Progenitor cell of endocrine pancreas (in vitro differentiated cells): Measurements from ENCODE around the gene LBHD2. TPM values are rescaled to one million over a fixed set of nuclear protein-coding genes. Genes with fewer than 3 reads are reported as not detected.
"Not testable (repeated sequence)": the region's sequence is repeated elsewhere in the genome, so short reads cannot be mapped to it uniquely, and the experiment has no call there.

ENCODE experiments used
- DNase-seq: peaks from one replicate; pipeline ENCODE4 v3.0.0; 2021; ENCODE audit warnings: low spot score; ENCODE audit not compliant: unreplicated experiment
- H3K27ac Mint-ChIP-seq: 2 replicates; pipeline ENCODE4 v1.8.0; 2021; ENCODE audit warnings: mild to moderate bottlenecking, moderate library complexity, mixed read lengths
- H3K27me3 Mint-ChIP-seq: 2 replicates; pipeline ENCODE4 v1.8.0; 2021; ENCODE audit warnings: mixed read lengths
- H3K36me3 Mint-ChIP-seq: 2 replicates; pipeline ENCODE4 v1.8.0; 2022; ENCODE audit warnings: mixed read lengths; ENCODE audit not compliant: insufficient read depth
- H3K4me1 Mint-ChIP-seq: 2 replicates; pipeline ENCODE4 v1.8.0; 2021; ENCODE audit warnings: low read depth, mixed read lengths
- H3K4me3 Mint-ChIP-seq: 2 replicates; pipeline ENCODE4 v1.8.0; 2021; ENCODE audit warnings: low read depth, mild to moderate bottlenecking, moderate library complexity, mixed read lengths
- H3K9me3 Mint-ChIP-seq: 2 replicates; pipeline ENCODE4 v1.8.0; 2021; ENCODE audit warnings: low read depth, mixed read lengths
- CTCF ChIP-seq: fragments of 200-600 bp; sonication (generic); IDR thresholded peaks from one replicate; pipeline ENCODE4 v1.5.0; 2021; ENCODE audit warnings: antibody characterized with exemption, mild to moderate bottlenecking; ENCODE audit not compliant: unreplicated experiment
- total RNA-seq: library from RNA; stranded (reverse); gene quantifications from 2 replicates; pipeline ENCODE4 v1.2.1, GENCODE V29; 2021

The LBHD2 gene
- total RNA-seq, 1 donor from 2014 or later, result not detected

DNA sequence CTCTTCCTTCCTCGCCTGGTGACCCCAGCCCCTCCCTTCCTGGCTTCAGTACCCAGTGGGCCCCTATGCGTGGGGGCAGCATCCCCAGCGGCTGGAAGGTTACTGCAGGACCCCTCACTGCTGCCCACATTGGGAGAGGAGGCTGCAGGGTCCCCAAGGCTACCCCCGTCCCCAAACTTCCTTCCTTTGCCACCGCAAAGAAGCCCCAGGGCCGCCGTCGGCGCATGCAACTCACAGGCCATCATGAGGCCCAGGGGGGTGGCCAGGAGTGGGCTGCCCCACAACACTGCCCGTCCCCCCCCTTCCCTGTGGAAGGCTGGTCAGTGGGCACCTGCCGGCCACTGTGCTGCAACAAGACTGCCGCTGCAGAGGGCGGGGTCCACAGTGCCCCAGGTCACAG is 29.8 kb downstream of the LBHD2 start:
- TF ChIP-seq CTCF, result no peak
- Mint-ChIP-seq H3K27me3 (peaks cover 4% of the 10 kb centered on the region), H3K9me3 (no peaks in the 10 kb centered on the region), H3K36me3 (no peaks in the 10 kb centered on the region), H3K4me1 (peaks cover 8% of the 10 kb centered on the region), H3K4me3 (no peak overlapping the region), H3K27ac (no peak overlapping the region)
- DNase-seq, result no peak

GRCh38 chr14:103115086-103115679 is 31.2 kb downstream of the LBHD2 start:
- H3K4me1 Mint-ChIP-seq, H3K4me3 Mint-ChIP-seq, H3K27me3 Mint-ChIP-seq, H3K27ac Mint-ChIP-seq, DNase-seq, H3K36me3 Mint-ChIP-seq, H3K9me3 Mint-ChIP-seq: not testable (repeated sequence)

GRCh38 chr14:103115845-103116572 is 32.0 kb downstream of the LBHD2 start:
- DNase-seq, result no peak
- H3K4me3 Mint-ChIP-seq, result no peak overlapping the region
- H3K4me1 Mint-ChIP-seq, result no peaks in the 10 kb centered on the region
- no peak for TF ChIP-seq CTCF
- no peak overlapping the region for H3K27ac Mint-ChIP-seq
- peaks cover 9% of the 10 kb centered on the region for H3K27me3 Mint-ChIP-seq
- no peaks in the 10 kb centered on the region for H3K9me3 Mint-ChIP-seq
- H3K36me3 Mint-ChIP-seq, result no peaks in the 10 kb centered on the region

- no peak for DNase-seq
- no peaks in the 10 kb centered on the region for H3K36me3 Mint-ChIP-seq
- peaks cover 9% of the 10 kb centered on the region for H3K27me3 Mint-ChIP-seq
- no peak overlapping the region for H3K4me3 Mint-ChIP-seq
- H3K4me1 Mint-ChIP-seq, result no peaks in the 10 kb centered on the region
- H3K9me3 Mint-ChIP-seq, result no peaks in the 10 kb centered on the region
- no peak overlapping the region for H3K27ac Mint-ChIP-seq
- TF ChIP-seq CTCF, result no peak
Measured at GRCh38 chr14:103116636-103117035, 32.6 kb downstream of the LBHD2 start.

DNA sequence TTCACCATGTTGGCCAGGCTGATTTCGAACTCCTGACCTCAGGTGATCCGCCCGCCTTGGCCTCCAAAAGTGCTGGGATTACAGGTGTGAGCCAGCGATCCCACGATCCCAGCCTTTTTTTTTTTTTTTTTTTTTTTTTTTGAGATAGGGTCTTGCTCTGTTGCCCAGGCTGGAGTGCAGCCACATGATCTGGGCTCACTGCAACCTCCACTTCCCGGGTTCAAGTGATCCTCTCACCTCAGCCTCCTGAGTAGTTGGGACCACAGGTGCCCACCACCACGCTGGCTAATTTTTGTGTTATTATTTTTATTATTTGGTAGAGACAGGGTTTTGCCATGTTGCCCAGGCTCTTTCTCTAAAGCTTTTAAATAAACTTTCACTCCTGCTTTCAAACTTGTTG is 33.5 kb downstream of the LBHD2 start:
- H3K9me3 Mint-ChIP-seq, DNase-seq, H3K4me1 Mint-ChIP-seq, H3K27me3 Mint-ChIP-seq, H3K36me3 Mint-ChIP-seq, H3K27ac Mint-ChIP-seq, H3K4me3 Mint-ChIP-seq: not testable (repeated sequence)

DNA sequence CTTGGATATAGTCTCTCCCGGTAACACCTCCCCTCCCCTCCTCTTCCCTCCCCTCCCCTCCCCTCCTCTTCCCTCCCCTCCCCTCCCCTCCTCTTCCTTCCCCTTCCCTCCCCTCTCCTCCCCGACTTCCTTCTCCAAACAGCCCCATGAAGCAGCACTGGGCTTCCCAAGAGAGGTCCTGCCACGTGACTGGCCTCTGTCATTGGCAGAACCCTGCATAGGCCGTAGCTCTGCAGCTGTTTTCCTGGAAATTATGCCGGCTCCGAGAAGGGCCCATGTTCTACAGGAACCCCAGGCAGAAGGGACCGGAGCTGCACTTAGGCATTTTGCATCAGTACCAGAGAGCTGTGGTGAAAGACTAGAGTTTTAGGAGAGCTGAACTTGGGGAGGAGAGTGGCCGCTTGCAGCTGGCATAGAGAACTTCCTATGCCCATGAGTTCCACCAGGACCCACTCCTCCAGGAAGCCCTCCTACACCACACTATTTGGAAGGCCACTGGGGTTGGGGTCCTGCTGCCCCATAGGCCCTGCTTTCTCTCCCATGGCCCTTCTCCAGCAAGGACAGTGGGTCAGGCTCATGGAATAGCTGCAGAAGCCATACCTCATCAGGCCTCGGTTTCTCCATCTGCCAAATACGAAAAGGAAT is 34.1 kb downstream of the LBHD2 start:
- H3K27ac Mint-ChIP-seq, result no peak overlapping the region
- no peak for DNase-seq
- TF ChIP-seq CTCF, result no peak
- H3K4me1 Mint-ChIP-seq, result peaks cover 1% of the 10 kb centered on the region
- H3K36me3 Mint-ChIP-seq, result no peaks in the 10 kb centered on the region
- peaks cover 9% of the 10 kb centered on the region for H3K27me3 Mint-ChIP-seq
- no peak overlapping the region for H3K4me3 Mint-ChIP-seq
- no peaks in the 10 kb centered on the region for H3K9me3 Mint-ChIP-seq
